Epithelial cell of proximal tubule (primary cell): ENCODE data around the gene LCN1. TPM values are rescaled to one million over a fixed set of nuclear protein-coding genes. Genes with fewer than 3 reads are reported as not detected.

Experiments used
- DNase-seq: peaks from one replicate; pipeline ENCODE4 v3.0.0-alpha.2; 2011; ENCODE audit warnings: low read depth
- H3K4me3 ChIP-seq: 2 replicates; pipeline ENCODE4 v1.5.1; 2011; ENCODE audit warnings: low read depth, mild to moderate bottlenecking, low read length
- total RNA-seq: library from RNA; depleted of rRNA; stranded (reverse); fragments of >200 nt; gene quantifications from 2 replicates; pipeline ENCODE4 v1.2.3, GENCODE V29; 2015
- TF ChIP-seq, protein P1 (sequence below): conservative IDR thresholded peaks from 2 replicates; pipeline ENCODE4 v1.5.1; 2012; ENCODE audit warnings: low read depth, mild to moderate bottlenecking, low read length

Gene LCN1
- total RNA-seq, 1 donor from 2014 or later: not detected

DNA sequence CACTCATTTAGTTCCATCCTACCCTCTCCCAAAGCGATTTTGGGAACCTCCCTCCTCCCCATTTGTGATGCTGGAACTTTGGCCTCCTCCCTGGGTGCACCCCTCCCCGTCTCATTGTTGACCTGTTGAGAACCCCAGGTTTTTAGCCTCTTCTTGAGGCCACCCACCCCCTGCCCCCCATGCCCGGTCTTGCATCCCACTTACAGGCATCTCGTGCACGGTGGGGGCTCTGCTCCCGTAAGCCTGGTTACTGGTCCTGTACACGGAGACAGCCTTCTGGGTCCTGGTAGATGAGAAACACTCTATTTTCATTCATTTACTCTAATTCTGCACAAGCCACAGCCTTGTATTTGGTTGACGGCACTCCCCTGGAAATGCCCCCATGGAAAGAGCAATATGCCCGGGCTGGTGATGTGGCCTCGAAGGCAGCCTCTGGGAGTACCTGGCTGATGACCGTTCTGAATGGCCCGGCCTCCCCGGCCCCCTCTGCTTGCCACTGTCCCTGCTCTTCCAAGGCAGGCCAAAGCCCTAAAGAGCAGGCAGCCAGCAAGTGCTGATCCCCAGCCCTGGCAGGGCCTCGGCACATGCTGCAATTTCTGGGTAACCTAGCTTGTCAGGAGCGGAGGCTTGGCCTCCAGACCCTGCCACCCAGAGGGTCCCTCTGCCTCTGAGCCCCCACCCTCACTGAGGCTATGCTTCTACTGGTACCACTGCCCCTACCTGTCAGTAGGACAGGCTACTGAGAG lies 22.7 kb upstream of the LCN1 start:
- TF ChIP-seq, protein P1, sequence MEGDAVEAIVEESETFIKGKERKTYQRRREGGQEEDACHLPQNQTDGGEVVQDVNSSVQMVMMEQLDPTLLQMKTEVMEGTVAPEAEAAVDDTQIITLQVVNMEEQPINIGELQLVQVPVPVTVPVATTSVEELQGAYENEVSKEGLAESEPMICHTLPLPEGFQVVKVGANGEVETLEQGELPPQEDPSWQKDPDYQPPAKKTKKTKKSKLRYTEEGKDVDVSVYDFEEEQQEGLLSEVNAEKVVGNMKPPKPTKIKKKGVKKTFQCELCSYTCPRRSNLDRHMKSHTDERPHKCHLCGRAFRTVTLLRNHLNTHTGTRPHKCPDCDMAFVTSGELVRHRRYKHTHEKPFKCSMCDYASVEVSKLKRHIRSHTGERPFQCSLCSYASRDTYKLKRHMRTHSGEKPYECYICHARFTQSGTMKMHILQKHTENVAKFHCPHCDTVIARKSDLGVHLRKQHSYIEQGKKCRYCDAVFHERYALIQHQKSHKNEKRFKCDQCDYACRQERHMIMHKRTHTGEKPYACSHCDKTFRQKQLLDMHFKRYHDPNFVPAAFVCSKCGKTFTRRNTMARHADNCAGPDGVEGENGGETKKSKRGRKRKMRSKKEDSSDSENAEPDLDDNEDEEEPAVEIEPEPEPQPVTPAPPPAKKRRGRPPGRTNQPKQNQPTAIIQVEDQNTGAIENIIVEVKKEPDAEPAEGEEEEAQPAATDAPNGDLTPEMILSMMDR: no peak
- DNase-seq: no peak
- H3K4me3 ChIP-seq: peak overlapping the region; percentile 86

DNA sequence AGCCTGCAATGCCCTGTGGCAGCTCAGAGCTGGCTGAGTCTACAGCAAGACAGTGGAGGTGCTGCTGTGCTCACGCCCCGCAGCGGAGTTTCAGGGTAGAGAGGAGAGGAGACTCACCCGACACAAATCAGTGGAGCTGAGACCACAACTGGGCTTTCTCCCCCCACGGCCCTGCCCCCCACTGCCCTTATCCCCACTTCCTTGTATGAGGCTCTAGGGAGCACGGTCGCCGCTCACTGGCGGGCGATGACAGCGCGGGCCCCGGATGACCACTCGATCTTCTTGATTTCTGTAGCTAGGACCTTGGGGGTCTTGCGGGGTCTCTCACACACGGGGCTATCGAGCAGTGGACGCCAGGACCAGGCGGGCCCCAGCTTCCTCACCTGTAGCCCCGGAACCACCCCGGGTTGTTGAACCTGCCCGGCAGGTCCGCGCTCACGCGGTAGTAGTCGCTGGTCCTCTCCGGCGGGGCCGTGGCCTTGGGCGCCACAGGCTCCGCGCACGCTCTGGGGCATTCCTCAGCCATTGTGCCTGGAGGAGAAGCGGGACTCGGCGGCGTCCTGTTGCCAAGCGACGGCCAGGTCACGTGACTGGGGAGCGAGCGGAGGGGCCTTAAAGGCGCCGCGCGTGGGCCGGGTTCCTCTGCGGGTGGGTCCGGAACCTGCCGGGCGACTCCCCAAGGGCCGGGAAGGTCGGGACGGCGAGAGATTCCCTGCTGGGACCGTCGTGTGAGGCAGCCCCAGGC lies 21.7 kb upstream of the LCN1 start:
- TF ChIP-seq, protein P1: no peak

DNA sequence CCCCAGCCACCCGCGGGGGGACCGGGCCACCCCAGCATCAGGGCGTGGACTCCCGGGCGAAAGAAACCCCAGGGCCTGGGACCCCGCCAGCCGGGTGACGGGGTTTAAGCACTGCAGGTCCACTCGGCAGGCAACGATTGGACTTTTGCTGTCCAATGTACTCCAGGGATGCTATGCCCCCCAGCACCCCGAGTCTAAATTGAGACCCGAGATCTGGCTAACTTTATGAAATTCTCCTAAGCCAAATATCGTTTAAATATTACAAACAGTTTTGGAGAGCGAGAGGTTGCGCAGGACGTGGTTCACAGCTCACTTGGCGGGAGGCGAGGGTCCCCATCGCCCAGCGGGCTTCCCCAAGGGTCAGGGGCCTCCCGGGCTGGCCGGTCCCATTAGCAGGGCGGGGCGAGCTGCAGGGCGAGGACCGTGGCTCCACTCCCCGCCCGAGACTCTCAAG lies 21.1 kb upstream of the LCN1 start:
- no peak for DNase-seq
- TF ChIP-seq, protein P1: no peak
- peak overlapping the region; percentile 86 for H3K4me3 ChIP-seq

More for the DNA sequence above, 21.7 kb upstream of the LCN1 start:
- peak overlapping the region; percentile 86 for H3K4me3 ChIP-seq
- no peak for DNase-seq

DNA sequence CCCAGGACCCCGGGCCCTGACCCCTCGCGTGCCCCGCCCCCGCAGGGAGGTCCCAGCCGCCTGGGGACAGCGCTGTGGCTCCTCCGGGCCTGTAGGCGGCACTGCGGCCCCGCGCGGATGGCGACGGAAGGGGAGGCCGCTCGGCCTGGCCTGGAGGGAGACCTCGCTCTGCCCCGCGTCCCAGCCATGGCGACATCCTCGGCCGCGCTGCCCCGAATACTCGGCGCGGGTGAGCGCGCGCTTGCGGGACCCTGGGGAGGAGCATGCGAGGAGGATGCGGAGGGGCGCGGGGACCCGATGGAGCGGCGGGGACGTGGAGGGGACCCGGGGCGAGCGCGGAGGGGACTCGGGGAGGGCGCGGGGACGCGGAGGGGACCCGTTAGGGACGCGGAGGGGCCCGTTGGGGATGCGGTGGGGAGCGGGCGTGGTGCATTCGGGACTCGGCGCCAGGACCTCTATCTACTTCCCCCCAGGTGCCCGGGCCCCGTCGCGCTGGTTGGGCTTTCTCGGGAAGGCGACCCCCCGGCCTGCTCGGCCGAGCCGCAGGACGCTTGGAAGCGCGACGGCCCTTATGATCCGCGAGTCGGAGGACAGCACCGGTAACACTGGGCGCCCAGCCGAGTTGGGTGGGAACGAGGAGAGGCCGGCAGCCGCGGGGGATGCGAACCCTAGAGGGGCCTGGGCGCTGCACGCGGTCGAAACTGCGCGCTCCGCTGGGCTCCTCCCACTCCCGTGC lies 20.5 kb upstream of the LCN1 start, which contains the start of gene MRPS2:
TSS of gene MRPS2 (plus strand) at position 158 of the 736 bp plus-strand sequence. CDS start at position 187, 29 bp downstream.
- H3K4me3 ChIP-seq: peak within 1 kb of the TSS; percentile 86
- no peak for DNase-seq
- TF ChIP-seq, protein P1: peak; percentile 72

DNA sequence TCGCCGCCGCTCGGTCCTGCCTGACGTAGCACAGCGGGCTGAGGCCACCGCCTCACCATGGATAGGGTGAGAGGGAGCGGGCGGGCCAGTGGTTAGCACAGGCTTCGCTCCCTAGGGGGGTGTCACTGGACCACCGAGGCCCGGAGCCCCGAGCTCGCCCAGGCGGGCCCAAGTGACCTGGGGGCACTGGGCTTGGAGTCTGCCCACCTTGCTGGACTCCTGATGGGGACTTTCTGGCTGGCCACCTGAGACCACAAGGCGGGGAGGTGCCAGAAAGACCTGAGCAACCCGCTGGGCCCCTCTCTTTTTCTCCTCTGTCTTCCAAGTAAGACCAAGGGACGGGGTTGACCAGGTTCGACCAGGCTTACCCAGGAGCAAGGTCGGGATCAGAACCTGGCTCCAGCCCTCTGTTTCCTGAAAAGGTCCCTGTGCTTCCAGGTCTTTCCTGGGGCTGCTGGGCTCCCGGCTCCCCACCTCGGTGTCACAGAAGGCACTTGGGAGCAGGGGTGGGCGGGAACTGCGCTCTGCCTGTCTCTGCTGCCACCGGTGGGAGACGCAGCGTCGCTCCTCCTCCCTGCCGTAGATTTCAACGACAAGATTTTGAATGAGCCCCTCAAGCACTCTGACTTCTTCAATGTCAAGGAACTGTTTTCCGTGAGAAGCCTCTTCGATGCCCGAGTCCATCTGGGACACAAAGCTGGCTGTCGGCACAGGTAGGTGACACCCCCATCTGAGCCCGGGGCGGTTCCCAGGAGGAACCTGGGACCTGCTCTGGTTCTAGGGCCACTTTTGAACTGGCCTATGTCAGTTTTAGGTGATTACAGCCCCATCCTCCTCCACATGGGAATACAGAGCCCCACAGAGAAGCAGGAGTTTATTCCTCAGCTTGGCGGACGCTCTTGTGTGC lies 19.7 kb upstream of the LCN1 start:
- H3K4me3 ChIP-seq: peak overlapping the region; percentile 86
- no peak for DNase-seq
- TF ChIP-seq, protein P1: no peak
